Thyroid gland (tissue), 4 donors: ENCODE results near the gene ARGLU1.

ENCODE experiments used
- CTCF ChIP-seq, 6 experiments: fragments of 200-600 bp in 3 of 6; fragments of 450-650 bp in 3 of 6; sonication (generic) in 3 of 6; IDR thresholded peaks; one replicate each; pipeline ENCODE4 v1.5.1; 2016 to 2019; ENCODE audit warnings: antibody characterized with exemption in 6 of 6, mild to moderate bottlenecking in 2 of 6, inconsistent platforms in 1 of 6, moderate library complexity in 1 of 6
- POLR2A ChIP-seq, 2 donors: fragments of 450-650 bp; IDR thresholded peaks; one replicate each; pipeline ENCODE4 v1.6.1; 2017; ENCODE audit warnings: antibody characterized with exemption in 2 of 2, mild to moderate bottlenecking in 2 of 2, moderate library complexity in 1 of 2

DNA sequence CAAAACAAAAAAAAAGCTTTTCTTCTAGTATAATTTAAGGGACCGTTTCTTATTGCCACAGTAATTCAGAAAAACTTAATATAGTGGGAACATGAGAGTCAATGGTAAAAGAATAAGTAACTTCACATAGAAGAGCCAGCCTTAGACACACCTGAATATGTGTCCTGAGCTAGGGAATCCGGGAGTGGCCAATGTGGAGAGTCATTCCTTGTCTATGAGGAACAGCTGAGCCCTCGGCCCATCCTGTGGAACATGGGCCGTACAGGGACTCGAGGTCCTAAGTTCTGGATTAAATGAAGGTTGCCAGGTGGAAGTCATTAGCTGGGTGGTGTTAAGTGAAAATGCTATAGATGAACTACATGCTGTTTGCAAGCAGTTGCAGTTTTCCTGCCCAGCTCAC is 64.7 kb downstream of the ARGLU1 start:
- no peak for TF ChIP-seq CTCF (IDR thresholded peaks at IDR 0.05)
- TF ChIP-seq POLR2A (IDR thresholded peaks at IDR 0.05), result no peak
